NCI-H2227 (cell line): ENCODE results near the gene GRHPR.
"Not testable (repeated sequence)": the region's sequence is repeated elsewhere in the genome, so short reads cannot be mapped to it uniquely, and the experiment has no call there.

Experiments
- DNase-seq: peaks from one replicate; lab custom pipeline; 2025; ENCODE audit not compliant: unreplicated experiment; lab: John Stamatoyannopoulos, UW

Gene GRHPR

DNA sequence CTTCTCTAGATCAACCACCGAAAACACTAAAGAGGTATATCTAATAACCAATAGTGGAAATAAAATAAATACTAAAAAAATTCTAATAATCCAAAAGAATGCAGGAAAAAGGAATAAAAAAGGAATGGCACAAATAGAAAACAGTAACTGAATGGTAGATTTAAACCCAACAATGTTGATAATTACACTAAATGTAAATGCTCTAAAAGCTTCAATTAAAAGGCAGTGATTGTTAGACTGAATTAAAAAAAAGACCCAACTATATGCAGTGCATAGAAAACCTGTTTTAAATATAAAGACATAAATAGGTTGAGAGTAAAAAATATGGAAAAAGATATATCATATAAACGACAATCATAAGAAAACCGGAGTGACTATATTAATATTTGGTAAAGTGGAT, 51.9 kb downstream of the GRHPR start:
- DNase-seq = no peak

DNA sequence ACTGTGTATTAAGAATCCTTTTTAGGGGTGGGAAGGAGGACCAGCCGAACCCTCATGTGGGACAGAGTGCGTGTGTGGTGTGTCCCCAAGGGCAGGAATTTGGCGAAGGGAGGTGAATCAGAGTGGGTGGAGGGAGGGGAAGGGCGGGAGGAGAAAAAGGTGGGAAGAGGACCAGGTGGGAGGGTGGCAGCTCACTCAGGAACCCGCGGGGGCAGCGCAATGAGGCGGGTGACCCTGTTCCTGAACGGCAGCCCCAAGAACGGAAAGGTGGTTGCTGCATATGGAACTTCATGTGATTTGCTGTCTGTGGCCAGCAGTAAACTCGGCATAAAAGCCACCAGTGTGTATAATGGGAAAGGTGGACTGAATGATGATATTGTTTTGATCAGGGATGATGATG, 54.4 kb downstream of the GRHPR start:
- no peak for DNase-seq

- not testable (repeated sequence) for DNase-seq
Observed at GRCh38 chr9:37477443-37477842, 54.9 kb downstream of the GRHPR start.

- DNase-seq = not testable (repeated sequence)
Observed at GRCh38 chr9:37477987-37478619, 55.6 kb downstream of the GRHPR start.

DNA sequence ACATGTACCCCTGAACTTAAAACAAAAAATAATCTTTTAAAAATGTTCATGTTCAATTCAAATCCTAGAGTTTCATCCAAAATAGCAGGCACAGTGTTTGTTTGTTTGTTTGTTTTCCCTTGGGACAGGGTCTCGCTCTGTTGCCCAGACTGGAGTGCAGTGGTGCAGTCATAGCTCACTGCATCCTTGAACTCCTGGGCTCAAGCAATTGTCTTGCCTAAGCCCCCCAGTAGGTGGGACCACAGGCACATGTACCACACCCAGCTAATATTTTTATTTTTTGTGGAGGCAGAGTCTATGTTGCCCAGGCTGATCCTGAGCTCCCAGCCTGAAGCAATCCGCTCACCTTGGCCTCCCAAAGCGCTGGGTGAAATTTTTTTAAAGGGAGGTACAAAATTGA, 58.3 kb downstream of the GRHPR start:
- DNase-seq = no peak

DNA sequence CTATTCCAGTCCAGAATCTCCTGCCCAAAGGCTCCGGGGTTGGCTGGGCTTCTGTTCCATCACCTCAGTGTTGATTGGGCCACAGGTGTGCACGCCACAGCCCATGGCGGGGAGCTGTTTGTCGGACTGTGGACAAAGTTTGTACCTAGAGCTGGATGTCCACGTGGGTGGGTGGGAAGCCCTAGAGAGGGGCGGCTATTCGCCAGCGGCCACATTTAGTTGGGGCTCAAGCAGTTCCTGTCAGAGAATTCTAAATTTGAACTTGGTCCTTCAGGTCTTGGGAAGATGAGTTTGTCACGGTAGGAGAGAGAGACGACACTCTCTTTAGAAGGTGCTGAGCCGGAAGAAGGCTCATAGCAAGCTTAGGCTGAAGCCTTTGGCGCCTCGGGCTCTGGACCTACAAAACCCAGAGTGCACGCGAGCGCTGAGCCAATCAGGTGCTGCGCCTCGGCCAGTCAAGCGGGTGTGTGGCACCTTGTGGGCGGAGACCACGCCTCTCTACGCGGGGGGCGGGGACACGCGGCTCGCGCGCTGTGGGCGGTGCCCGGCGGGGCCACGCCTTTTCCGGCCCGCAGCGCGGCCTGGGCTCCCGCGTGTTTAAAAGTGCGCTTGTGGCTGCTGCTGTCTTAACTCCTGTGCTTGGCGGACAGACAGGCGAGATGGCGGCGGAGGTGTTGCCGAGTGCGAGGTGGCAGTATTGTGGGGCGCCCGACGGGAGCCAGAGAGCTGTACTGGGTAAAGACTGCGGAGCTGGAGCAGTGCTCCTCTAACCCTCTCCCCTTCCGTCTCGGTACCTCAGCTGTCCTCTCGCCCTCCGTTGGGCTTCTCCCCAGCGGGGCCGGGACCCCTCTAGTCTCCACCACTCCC, 63.1 kb downstream of the GRHPR start, which contains the start of gene POLR1E:
Gene POLR1E, plus strand, starts transcription at position 560 of the 867 bp plus-strand sequence. Its CDS starts 100 bp downstream, at position 660.
- peak; percentile 92 for DNase-seq

GRCh38 chr9:37486256-37486615, 63.7 kb downstream of the GRHPR start:
- DNase-seq = no peak
